CD14-positive monocyte (primary cell): Measurements from ENCODE around the gene SMTNL1. TPM values are rescaled to one million over a fixed set of nuclear protein-coding genes. Genes with fewer than 3 reads are reported as not detected.
"Not testable (repeated sequence)": the region's sequence is repeated elsewhere in the genome, so short reads cannot be mapped to it uniquely, and the experiment has no call there.

Experiments used
- DNase-seq, 3 donors: peaks; one replicate each; pipeline ENCODE4 v3.0.0-alpha.2; 2011 to 2022
- H2AFZ ChIP-seq: 2 replicates; pipeline ENCODE4 v1.6.0; 2012; ENCODE audit warnings: mild to moderate bottlenecking, low read depth, low read length, inconsistent platforms; ENCODE audit not compliant: insufficient read depth, poor library complexity, severe bottlenecking
- H3K27ac ChIP-seq, 2 donors: 1 replicate in 1 of 2; 2 replicates in 1 of 2; pipeline ENCODE4 v1.5.1; 2012 to 2013; ENCODE audit warnings: low read length in 2 of 2, control low read depth in 1 of 2, inconsistent platforms in 1 of 2, low read depth in 1 of 2, mild to moderate bottlenecking in 1 of 2
- H3K27me3 ChIP-seq, 2 donors: one replicate each; pipeline versions ENCODE4 v1.6.0 to v1.6.1; 2011 to 2013; ENCODE audit warnings: low read length in 2 of 2; ENCODE audit not compliant: control insufficient read depth in 2 of 2, insufficient read depth in 2 of 2
- H3K36me3 ChIP-seq, 2 donors: replicated peaks in 1 of 2; 1 replicate in 1 of 2; 2 replicates in 1 of 2; pipeline versions ENCODE4 v1.5.1 to v1.6.1; 2012 to 2013; ENCODE audit warnings: low read length in 2 of 2, control low read depth in 1 of 2, inconsistent platforms in 1 of 2, mild to moderate bottlenecking in 1 of 2; ENCODE audit not compliant: insufficient read depth in 2 of 2, control insufficient read depth in 1 of 2
- H3K4me1 ChIP-seq, 2 donors: 1 replicate in 1 of 2; 2 replicates in 1 of 2; pipeline versions ENCODE4 v1.5.1 to v1.6.1; 2012 to 2013; ENCODE audit warnings: low read length in 2 of 2, control low read depth in 1 of 2, inconsistent platforms in 1 of 2, mild to moderate bottlenecking in 1 of 2, moderate library complexity in 1 of 2; ENCODE audit not compliant: insufficient read depth in 2 of 2, control insufficient read depth in 1 of 2
- H3K4me2 ChIP-seq: replicated peaks from 2 replicates; pipeline ENCODE3; 2012; ENCODE audit warnings: low read length, moderate library complexity, mild to moderate bottlenecking; ENCODE audit not compliant: poor library complexity, severe bottlenecking; ENCODE audit errors: extremely low read depth
- H3K4me3 ChIP-seq, 3 experiments: fragments of 200-600 bp in 1 of 3; sonication (generic) in 1 of 3; replicated peaks in 1 of 3; 1 replicate in 2 of 3; 2 replicates in 1 of 3; pipeline ENCODE4 v1.5.1; 2011 to 2013; ENCODE audit warnings: low read length in 3 of 3, mild to moderate bottlenecking in 3 of 3, control low read depth in 2 of 3, low read depth in 2 of 3, inconsistent platforms in 1 of 3, moderate library complexity in 1 of 3
- H3K79me2 ChIP-seq: 2 replicates; pipeline ENCODE4 v1.6.0; 2012; ENCODE audit warnings: mild to moderate bottlenecking, control low read depth, inconsistent platforms, low read length, moderate library complexity; ENCODE audit not compliant: insufficient read depth
- H3K9ac ChIP-seq: 2 replicates; pipeline ENCODE4 v1.6.0; 2017; ENCODE audit warnings: low read length, mild to moderate bottlenecking; ENCODE audit not compliant: insufficient read depth, poor library complexity, severe bottlenecking
- H3K9me3 ChIP-seq, 2 donors: replicated peaks in 1 of 2; 1 replicate in 1 of 2; 2 replicates in 1 of 2; pipeline versions ENCODE4 v1.5.1 to v1.6.1; 2012 to 2013; ENCODE audit warnings: low read length in 2 of 2, control low read depth in 1 of 2; ENCODE audit not compliant: control insufficient read depth in 1 of 2, insufficient read depth in 1 of 2
- H4K20me1 ChIP-seq: 2 replicates; pipeline ENCODE4 v1.6.0; 2012; ENCODE audit warnings: mild to moderate bottlenecking, low read length, control low read depth, moderate library complexity; ENCODE audit not compliant: insufficient read depth
- H3K27ac Mint-ChIP-seq, 7 donors: one replicate each; pipeline ENCODE4 v1.8.0; 2020; ENCODE audit warnings: mild to moderate bottlenecking in 7 of 7, mixed read lengths in 7 of 7, moderate library complexity in 6 of 7, inconsistent platforms in 2 of 7
- H3K27me3 Mint-ChIP-seq, 3 donors: one replicate each; pipeline ENCODE4 v1.8.0; 2021 to 2022; ENCODE audit warnings: low read depth in 3 of 3, mild to moderate bottlenecking in 3 of 3, mixed read lengths in 3 of 3, moderate library complexity in 3 of 3, inconsistent platforms in 1 of 3
- H3K36me3 Mint-ChIP-seq, 2 donors: one replicate each; pipeline ENCODE4 v1.8.0; 2020; ENCODE audit warnings: mixed read lengths in 2 of 2, inconsistent platforms in 1 of 2, mild to moderate bottlenecking in 1 of 2
- H3K4me1 Mint-ChIP-seq: one replicate; pipeline ENCODE4 v1.8.0; 2020; ENCODE audit warnings: mild to moderate bottlenecking, mixed read lengths
- H3K4me3 Mint-ChIP-seq, 2 donors: one replicate each; pipeline ENCODE4 v1.8.0; 2020; ENCODE audit warnings: mild to moderate bottlenecking in 2 of 2, mixed read lengths in 2 of 2, moderate library complexity in 1 of 2
- H3K9me3 Mint-ChIP-seq, 7 donors: one replicate each; pipeline ENCODE4 v1.8.0; 2020 to 2022; ENCODE audit warnings: mixed read lengths in 7 of 7, mild to moderate bottlenecking in 6 of 7, moderate library complexity in 6 of 7, inconsistent platforms in 2 of 7
- WGBS: methylation state at CpG from one replicate; pipeline ENCODE4 v1.1.5; 2013; ENCODE audit warnings: missing lambda C conversion rate; ENCODE audit not compliant: insufficient coverage; 5-methylcytosine and 5-hydroxymethylcytosine counted together
- intact Hi-C, 2 donors: fragments of 100-400 bp; cut with micrococcal nuclease; formaldehyde crosslinking; loops; one replicate each; pipeline versions ENCODE4 v1.15.0 to v1.15.1; 2023
- polyA plus RNA-seq, 3 donors: library from polyadenylated mRNA; depleted of rRNA in 1 of 3; unstranded in 2 of 3; stranded (reverse) in 1 of 3; fragments of 300-500 nt in 2 of 3; fragments of >200 nt in 1 of 3; fragmentation: Illumina TruSeq in 2 of 3; gene quantifications; 1 replicate in 2 of 3; 2 replicates in 1 of 3; pipeline ENCODE4 v1.2.3, GENCODE V29; 2012 to 2021
- TF ChIP-seq, protein P1 (sequence below): fragments of 200-600 bp; IDR thresholded peaks from one replicate; pipeline ENCODE4 v1.8.0; 2022; ENCODE audit warnings: antibody characterized with exemption, mild to moderate bottlenecking

SMTNL1 gene
- polyA plus RNA-seq, 3 donors: not detected

DNA sequence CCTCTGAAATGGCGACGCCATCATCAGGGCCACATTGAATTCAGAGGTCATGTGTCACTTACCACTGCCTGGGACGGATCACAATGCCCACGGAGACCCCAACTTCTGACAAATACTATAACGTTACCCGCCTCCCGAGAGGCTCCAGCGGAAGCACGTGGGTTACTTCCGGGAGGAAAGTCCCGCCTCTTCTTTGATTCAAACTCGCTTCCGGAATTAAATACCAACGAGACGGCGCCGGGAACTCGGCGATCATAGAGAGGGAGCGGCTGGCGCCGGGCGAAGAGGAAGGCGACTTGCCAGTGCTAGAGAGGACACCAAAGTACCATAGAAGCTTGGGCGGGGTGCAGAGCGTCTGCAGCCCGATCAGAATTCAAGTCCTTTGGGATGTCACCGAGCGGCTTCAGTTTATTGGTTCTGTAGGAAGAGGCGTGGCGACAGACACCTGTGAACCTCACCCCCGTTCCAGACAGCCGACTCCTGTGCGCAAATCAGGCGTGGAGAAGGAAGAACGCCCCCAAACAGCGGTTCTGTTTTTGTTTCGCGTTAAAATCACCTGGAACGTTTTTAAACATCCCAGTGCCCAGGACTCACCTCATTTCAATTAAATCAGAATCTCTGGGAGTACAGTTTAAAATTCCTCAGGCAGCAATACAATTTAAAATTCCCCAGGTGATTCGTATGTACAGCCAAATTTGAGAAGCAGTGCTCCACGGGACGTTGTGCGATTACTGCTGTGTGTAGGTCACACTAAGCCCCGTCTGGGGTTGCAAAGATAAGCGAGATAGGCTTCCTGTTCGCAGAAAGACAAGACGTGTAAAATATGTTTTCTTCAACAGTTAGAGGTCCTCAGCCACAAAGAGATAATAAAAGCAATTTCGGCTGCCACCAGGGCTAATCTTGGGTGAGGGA lies 6.5 kb upstream of the SMTNL1 start, which contains the start of gene TIMM10:
Gene TIMM10, minus strand, starts transcription at position 159 of the 912 bp plus-strand sequence. CDS start 565 bp downstream, outside the sequence.
- Mint-ChIP-seq H3K4me1 (peaks cover 18% of the 10 kb centered on the region), H3K9me3 (no peaks in the 10 kb centered on the region), H3K4me3 (peak within 1 kb of the TSS; percentile 95 to 98), H3K27me3 (peaks cover 0 to 3% (median 0%) of the 10 kb centered on the region in 3 donors), H3K27ac (peak within 1 kb of the TSS; percentile 79 to 93 (median 89)), H3K36me3 (peaks cover 12 to 13% of the 10 kb centered on the region in 2 donors)
- peak within 1 kb of the TSS; percentile 98 for H3K4me2 ChIP-seq
- H3K4me1 ChIP-seq: peaks cover 23 to 27% of the 10 kb centered on the region in 2 donors
- H3K9me3 ChIP-seq: no peaks in the 10 kb centered on the region
- no peaks in the 10 kb centered on the region for H3K27me3 ChIP-seq
- H3K9ac ChIP-seq: peak within 1 kb of the TSS; percentile 73
- H3K79me2 ChIP-seq: peaks cover 23% of the 10 kb centered on the region
- peak within 1 kb of the TSS; percentile 32 to 91 for H3K27ac ChIP-seq
- peak within 1 kb of the TSS; percentile 90 for H2AFZ ChIP-seq
- no peaks in the 10 kb centered on the region for H4K20me1 ChIP-seq
- TF ChIP-seq, protein P1, sequence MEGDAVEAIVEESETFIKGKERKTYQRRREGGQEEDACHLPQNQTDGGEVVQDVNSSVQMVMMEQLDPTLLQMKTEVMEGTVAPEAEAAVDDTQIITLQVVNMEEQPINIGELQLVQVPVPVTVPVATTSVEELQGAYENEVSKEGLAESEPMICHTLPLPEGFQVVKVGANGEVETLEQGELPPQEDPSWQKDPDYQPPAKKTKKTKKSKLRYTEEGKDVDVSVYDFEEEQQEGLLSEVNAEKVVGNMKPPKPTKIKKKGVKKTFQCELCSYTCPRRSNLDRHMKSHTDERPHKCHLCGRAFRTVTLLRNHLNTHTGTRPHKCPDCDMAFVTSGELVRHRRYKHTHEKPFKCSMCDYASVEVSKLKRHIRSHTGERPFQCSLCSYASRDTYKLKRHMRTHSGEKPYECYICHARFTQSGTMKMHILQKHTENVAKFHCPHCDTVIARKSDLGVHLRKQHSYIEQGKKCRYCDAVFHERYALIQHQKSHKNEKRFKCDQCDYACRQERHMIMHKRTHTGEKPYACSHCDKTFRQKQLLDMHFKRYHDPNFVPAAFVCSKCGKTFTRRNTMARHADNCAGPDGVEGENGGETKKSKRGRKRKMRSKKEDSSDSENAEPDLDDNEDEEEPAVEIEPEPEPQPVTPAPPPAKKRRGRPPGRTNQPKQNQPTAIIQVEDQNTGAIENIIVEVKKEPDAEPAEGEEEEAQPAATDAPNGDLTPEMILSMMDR: no peak
- intact Hi-C loops: loop anchor here in 1 of 2 donors (10.0 kb wide), 1 partner anchor 174 kb away; no protein-coding TSS in a partner anchor
- peak; percentile 86 to 92 (median 87) for DNase-seq
- WGBS: under 1% methylated on average over 40 of the region's 49 CpGs
- peaks cover 5 to 8% of the 10 kb centered on the region in 2 donors for H3K36me3 ChIP-seq
- H3K4me3 ChIP-seq: peak within 1 kb of the TSS; percentile 79 to 98 (median 80)

GRCh38 chr11:57534449-57534848 lies 2.9 kb upstream of the SMTNL1 start:
- H3K27ac ChIP-seq, H3K9ac ChIP-seq, H3K4me2 ChIP-seq, H3K9me3 Mint-ChIP-seq, DNase-seq, H3K36me3 Mint-ChIP-seq, H3K27me3 Mint-ChIP-seq, H3K4me3 Mint-ChIP-seq, H2AFZ ChIP-seq, H3K36me3 ChIP-seq, H3K9me3 ChIP-seq, H4K20me1 ChIP-seq, H3K4me3 ChIP-seq, H3K27me3 ChIP-seq, H3K27ac Mint-ChIP-seq: not testable (repeated sequence)
- H3K4me1 Mint-ChIP-seq: peaks cover 17% of the 10 kb centered on the region
- peaks cover 12% of the 10 kb centered on the region for H3K79me2 ChIP-seq
- WGBS: 100% methylated on average over 4 of the region's 7 CpGs
- intact Hi-C loops: loop anchor here in 1 of 2 donors (10.0 kb wide), 1 partner anchor 170 kb away; no protein-coding TSS in a partner anchor
- peaks cover 16 to 19% of the 10 kb centered on the region in 2 donors for H3K4me1 ChIP-seq
